Progenitor cell of endocrine pancreas (in vitro differentiated cells): ENCODE results near the gene NRP1. TPM values are rescaled to one million over a fixed set of nuclear protein-coding genes. Genes with fewer than 3 reads are reported as not detected.

ENCODE experiments used
- DNase-seq: peaks from one replicate; pipeline ENCODE4 v3.0.0; 2021; ENCODE audit warnings: low spot score; ENCODE audit not compliant: unreplicated experiment
- H3K27ac Mint-ChIP-seq: 2 replicates; pipeline ENCODE4 v1.8.0; 2021; ENCODE audit warnings: mild to moderate bottlenecking, moderate library complexity, mixed read lengths
- H3K27me3 Mint-ChIP-seq: 2 replicates; pipeline ENCODE4 v1.8.0; 2021; ENCODE audit warnings: mixed read lengths
- H3K36me3 Mint-ChIP-seq: 2 replicates; pipeline ENCODE4 v1.8.0; 2022; ENCODE audit warnings: mixed read lengths; ENCODE audit not compliant: insufficient read depth
- H3K4me1 Mint-ChIP-seq: 2 replicates; pipeline ENCODE4 v1.8.0; 2021; ENCODE audit warnings: low read depth, mixed read lengths
- H3K4me3 Mint-ChIP-seq: 2 replicates; pipeline ENCODE4 v1.8.0; 2021; ENCODE audit warnings: low read depth, mild to moderate bottlenecking, moderate library complexity, mixed read lengths
- H3K9me3 Mint-ChIP-seq: 2 replicates; pipeline ENCODE4 v1.8.0; 2021; ENCODE audit warnings: low read depth, mixed read lengths
- total RNA-seq: library from RNA; stranded (reverse); gene quantifications from 2 replicates; pipeline ENCODE4 v1.2.1, GENCODE V29; 2021
- TF ChIP-seq, protein P1 (sequence below): fragments of 200-600 bp; sonication (generic); IDR thresholded peaks from one replicate; pipeline ENCODE4 v1.5.0; 2021; ENCODE audit warnings: antibody characterized with exemption, mild to moderate bottlenecking; ENCODE audit not compliant: unreplicated experiment

Gene NRP1
- total RNA-seq, 1 donor from 2014 or later: 33.4 TPM

DNA sequence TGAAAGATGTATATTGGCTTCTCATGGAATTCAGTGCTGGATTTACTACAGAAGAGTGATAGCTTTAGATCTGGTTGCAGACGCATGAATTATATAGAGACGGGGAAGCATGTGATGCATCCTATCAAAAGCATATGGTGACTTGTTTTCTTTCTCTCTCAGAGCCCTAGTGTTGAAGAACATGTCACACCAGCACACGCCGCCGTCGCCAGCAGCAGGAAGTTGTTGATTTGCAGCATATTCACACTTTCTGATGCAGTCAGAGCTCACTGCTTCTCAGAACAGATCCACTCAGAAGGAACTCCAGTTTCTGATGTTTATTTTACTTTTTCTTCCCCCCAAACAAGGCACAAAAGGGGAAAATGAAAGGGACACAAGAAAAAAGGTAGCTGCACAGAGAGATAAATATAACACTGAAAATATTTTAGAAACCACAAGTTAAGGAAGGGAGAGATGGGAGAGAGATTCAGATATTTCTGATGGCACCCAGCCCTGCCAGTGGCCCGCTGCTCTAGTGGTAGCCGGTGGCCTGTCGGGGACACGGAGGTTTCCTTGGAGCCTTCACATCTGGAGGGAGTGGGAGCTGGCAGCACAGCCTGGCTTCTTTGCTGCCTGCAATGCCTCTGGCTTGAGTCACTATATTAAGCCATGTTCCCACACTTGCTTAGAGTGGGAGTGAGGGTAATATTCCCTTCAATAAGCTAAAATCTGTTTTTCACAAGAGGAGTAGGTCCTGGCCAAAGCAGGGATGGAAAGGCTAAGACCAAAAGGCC, 123.2 kb downstream of the NRP1 start:
- TF ChIP-seq, protein P1, sequence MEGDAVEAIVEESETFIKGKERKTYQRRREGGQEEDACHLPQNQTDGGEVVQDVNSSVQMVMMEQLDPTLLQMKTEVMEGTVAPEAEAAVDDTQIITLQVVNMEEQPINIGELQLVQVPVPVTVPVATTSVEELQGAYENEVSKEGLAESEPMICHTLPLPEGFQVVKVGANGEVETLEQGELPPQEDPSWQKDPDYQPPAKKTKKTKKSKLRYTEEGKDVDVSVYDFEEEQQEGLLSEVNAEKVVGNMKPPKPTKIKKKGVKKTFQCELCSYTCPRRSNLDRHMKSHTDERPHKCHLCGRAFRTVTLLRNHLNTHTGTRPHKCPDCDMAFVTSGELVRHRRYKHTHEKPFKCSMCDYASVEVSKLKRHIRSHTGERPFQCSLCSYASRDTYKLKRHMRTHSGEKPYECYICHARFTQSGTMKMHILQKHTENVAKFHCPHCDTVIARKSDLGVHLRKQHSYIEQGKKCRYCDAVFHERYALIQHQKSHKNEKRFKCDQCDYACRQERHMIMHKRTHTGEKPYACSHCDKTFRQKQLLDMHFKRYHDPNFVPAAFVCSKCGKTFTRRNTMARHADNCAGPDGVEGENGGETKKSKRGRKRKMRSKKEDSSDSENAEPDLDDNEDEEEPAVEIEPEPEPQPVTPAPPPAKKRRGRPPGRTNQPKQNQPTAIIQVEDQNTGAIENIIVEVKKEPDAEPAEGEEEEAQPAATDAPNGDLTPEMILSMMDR: no peak
- H3K4me1 Mint-ChIP-seq: no peaks in the 10 kb centered on the region
- peaks cover 23% of the 10 kb centered on the region for H3K36me3 Mint-ChIP-seq
- no peaks in the 10 kb centered on the region for H3K9me3 Mint-ChIP-seq
- no peak overlapping the region for H3K4me3 Mint-ChIP-seq
- no peak for DNase-seq
- H3K27ac Mint-ChIP-seq: no peak overlapping the region
- no peaks in the 10 kb centered on the region for H3K27me3 Mint-ChIP-seq

DNA sequence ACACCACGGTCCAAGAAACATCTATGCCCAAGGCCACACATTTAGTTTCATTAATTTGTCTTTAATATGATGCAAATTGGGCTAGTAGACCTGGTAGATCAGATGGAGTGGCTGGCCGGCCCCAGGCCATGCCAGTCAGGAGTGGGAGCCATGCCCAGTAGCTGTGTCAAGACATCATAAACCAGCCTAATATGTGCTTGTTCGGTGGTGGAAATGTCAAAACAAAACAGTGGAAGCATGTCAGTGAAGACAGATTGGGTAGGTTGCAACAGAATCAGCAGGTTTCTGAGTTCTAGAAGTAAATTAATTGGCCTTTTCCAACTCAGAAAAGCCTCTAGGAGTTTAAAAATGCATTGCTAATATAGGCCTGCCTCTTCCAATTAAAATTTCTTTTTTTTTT, 124.7 kb downstream of the NRP1 start:
- DNase-seq: no peak
- TF ChIP-seq, protein P1: no peak
- H3K4me1 Mint-ChIP-seq: no peaks in the 10 kb centered on the region
- no peak overlapping the region for H3K27ac Mint-ChIP-seq
- peaks cover 2% of the 10 kb centered on the region for H3K9me3 Mint-ChIP-seq
- peaks cover 30% of the 10 kb centered on the region for H3K36me3 Mint-ChIP-seq
- no peaks in the 10 kb centered on the region for H3K27me3 Mint-ChIP-seq
- H3K4me3 Mint-ChIP-seq: no peak overlapping the region

DNA sequence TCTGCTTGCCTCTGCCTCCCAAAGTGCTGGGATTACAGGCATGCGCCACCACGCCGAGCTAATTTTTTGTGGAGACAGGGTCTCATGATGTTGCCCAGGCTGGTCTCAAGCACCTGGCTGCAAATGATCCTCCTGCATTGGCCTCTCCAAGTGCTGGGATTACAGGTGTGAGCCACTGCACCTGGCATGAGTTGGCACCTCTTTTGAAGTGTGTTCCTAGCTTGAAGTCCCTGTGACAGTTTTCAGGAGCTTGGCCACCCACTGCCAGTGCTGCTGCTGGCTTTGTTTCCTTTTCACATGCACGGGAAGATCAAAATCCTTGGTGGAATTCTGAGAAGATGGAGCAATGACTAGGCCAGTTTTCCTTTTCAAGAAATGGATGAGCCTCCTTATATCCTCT, 126.3 kb downstream of the NRP1 start:
- H3K27ac Mint-ChIP-seq: no peak overlapping the region
- H3K36me3 Mint-ChIP-seq: peaks cover 29% of the 10 kb centered on the region
- DNase-seq: no peak
- TF ChIP-seq, protein P1: no peak
- no peaks in the 10 kb centered on the region for H3K4me1 Mint-ChIP-seq
- H3K27me3 Mint-ChIP-seq: no peaks in the 10 kb centered on the region
- peaks cover 2% of the 10 kb centered on the region for H3K9me3 Mint-ChIP-seq
- no peak overlapping the region for H3K4me3 Mint-ChIP-seq

DNA sequence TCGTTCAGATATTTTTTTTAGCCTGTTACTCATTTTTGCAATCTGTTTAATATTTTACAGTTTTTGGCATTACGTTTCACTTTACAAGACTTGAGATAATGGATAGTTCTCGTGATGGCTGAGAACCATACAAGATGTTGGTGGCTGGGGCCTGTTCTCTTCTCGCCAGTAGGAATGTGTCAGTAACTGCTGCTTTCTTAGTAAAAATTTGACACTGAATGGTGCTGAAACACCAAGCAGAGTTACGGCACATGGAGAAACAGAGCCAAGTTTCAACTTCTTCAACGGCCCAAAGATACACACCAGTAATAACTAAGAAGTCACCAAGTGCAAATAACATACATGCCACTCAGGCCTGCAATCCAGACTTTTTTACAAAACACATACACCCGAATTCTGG, 130.4 kb downstream of the NRP1 start:
- no peak for DNase-seq
- H3K27me3 Mint-ChIP-seq: no peaks in the 10 kb centered on the region
- no peak overlapping the region for H3K27ac Mint-ChIP-seq
- peaks cover 2% of the 10 kb centered on the region for H3K9me3 Mint-ChIP-seq
- no peak overlapping the region for H3K4me3 Mint-ChIP-seq
- TF ChIP-seq, protein P1: no peak
- H3K4me1 Mint-ChIP-seq: peaks cover 17% of the 10 kb centered on the region
- H3K36me3 Mint-ChIP-seq: peaks cover 25% of the 10 kb centered on the region

DNA sequence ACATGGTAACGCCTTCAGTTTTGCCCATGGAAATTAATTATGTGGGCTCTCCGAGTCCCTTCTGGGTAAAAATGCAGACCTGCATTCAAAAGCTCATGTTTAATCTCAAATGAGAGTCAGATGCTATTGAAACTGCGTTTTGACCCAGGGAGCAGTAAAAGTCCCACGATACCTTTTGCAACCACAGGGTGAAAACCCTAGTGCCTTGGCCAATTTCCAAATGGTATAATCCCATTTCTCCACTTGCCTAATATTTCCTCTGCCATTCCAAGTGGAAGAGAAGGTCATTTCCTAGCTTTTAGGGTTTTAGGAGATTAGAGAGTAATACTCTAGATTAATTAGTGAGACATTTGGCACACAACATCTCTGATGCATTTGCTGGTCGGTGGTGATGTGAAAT, 132.5 kb downstream of the NRP1 start:
- H3K4me3 Mint-ChIP-seq: no peak overlapping the region
- no peak overlapping the region for H3K27ac Mint-ChIP-seq
- H3K9me3 Mint-ChIP-seq: peaks cover 2% of the 10 kb centered on the region
- DNase-seq: no peak
- TF ChIP-seq, protein P1: no peak
- H3K36me3 Mint-ChIP-seq: peaks cover 21% of the 10 kb centered on the region
- H3K4me1 Mint-ChIP-seq: peaks cover 33% of the 10 kb centered on the region
- no peaks in the 10 kb centered on the region for H3K27me3 Mint-ChIP-seq
